BE2C (cell line): Measurements from ENCODE around the gene NR1H2.

ENCODE experiments used
- DNase-seq: peaks from one replicate; pipeline ENCODE4 v3.0.0-alpha.2; 2020
- H3K27me3 ChIP-seq: fragments of 250-450 bp; sonication (Bioruptor Pico); 2 replicates; pipeline ENCODE4 v1.5.1; 2020; ENCODE audit warnings: mild to moderate bottlenecking
- H3K36me3 ChIP-seq: fragments of 250-450 bp; sonication (Bioruptor Pico); 2 replicates; pipeline ENCODE4 v1.5.1; 2020; ENCODE audit warnings: mild to moderate bottlenecking
- H3K4me1 ChIP-seq: fragments of 250-450 bp; sonication (Bioruptor Pico); 2 replicates; pipeline ENCODE4 v1.5.1; 2020
- H3K4me3 ChIP-seq: 2 replicates; pipeline ENCODE4 v1.5.1; 2011; ENCODE audit warnings: low read depth, low read length
- H3K9me3 ChIP-seq: fragments of 250-450 bp; sonication (Bioruptor Pico); 2 replicates; pipeline ENCODE4 v1.5.1; 2020
- CTCF ChIP-seq: IDR thresholded peaks from 2 replicates; pipeline ENCODE4 v1.5.1; 2012; ENCODE audit warnings: mild to moderate bottlenecking, low read depth, low read length

The NR1H2 gene

GRCh38 chr19:50381881-50382729, 5.8 kb downstream of the NR1H2 start:
- H3K9me3 ChIP-seq = no peaks in the 10 kb centered on the region
- no peak overlapping the region for H3K4me3 ChIP-seq
- no peaks in the 10 kb centered on the region for H3K27me3 ChIP-seq
- DNase-seq = peak; percentile 10
- H3K36me3 ChIP-seq = peaks cover 45% of the 10 kb centered on the region
- no peaks in the 10 kb centered on the region for H3K4me1 ChIP-seq
- TF ChIP-seq CTCF = no peak

- Histone ChIP-seq H3K4me1 (no peaks in the 10 kb centered on the region), H3K9me3 (no peaks in the 10 kb centered on the region), H3K4me3 (peak overlapping the region; percentile 92), H3K27me3 (no peaks in the 10 kb centered on the region), H3K36me3 (peaks cover 45% of the 10 kb centered on the region)
- DNase-seq = peak; percentile 12
- TF ChIP-seq CTCF = no peak
Observed at GRCh38 chr19:50383001-50383851, 7.0 kb downstream of the NR1H2 start.

GRCh38 chr19:50383852-50384684, 7.8 kb downstream of the NR1H2 start, which contains the start of gene POLD1:
Gene POLD1, plus strand, starts transcription at chr19:50384347. Its CDS starts 14,505 bp downstream, at chr19:50398852.
- Histone ChIP-seq H3K27me3 (no peaks in the 10 kb centered on the region), H3K36me3 (peaks cover 36% of the 10 kb centered on the region), H3K9me3 (no peaks in the 10 kb centered on the region), H3K4me3 (peak within 1 kb of the TSS; percentile 92), H3K4me1 (no peaks in the 10 kb centered on the region)
- peak; percentile 99 for DNase-seq
- TF ChIP-seq CTCF = no peak

GRCh38 chr19:50384685-50385535, 8.7 kb downstream of the NR1H2 start:
- H3K4me3 ChIP-seq = peak overlapping the region; percentile 92
- H3K4me1 ChIP-seq = no peaks in the 10 kb centered on the region
- no peaks in the 10 kb centered on the region for H3K9me3 ChIP-seq
- peaks cover 30% of the 10 kb centered on the region for H3K36me3 ChIP-seq
- no peak for TF ChIP-seq CTCF
- no peaks in the 10 kb centered on the region for H3K27me3 ChIP-seq
- DNase-seq = no peak

- no peak for DNase-seq
- no peak overlapping the region for H3K4me3 ChIP-seq
- H3K27me3 ChIP-seq = no peaks in the 10 kb centered on the region
- TF ChIP-seq CTCF = no peak
- peaks cover 35% of the 10 kb centered on the region for H3K36me3 ChIP-seq
- no peaks in the 10 kb centered on the region for H3K4me1 ChIP-seq
- no peaks in the 10 kb centered on the region; the same call in 1 of the 2 replicates for H3K9me3 ChIP-seq
Observed at GRCh38 chr19:50387176-50387867, 11.1 kb downstream of the NR1H2 start.
